Measurements from ENCODE around the gene VKORC1L1. TPM values are rescaled to one million over a fixed set of nuclear protein-coding genes. Genes with fewer than 3 reads are reported as not detected.
"Not testable (repeated sequence)": the region's sequence is repeated elsewhere in the genome, so short reads cannot be mapped to it uniquely, and the experiment has no call there.

The VKORC1L1 gene
- polyA plus RNA-seq, 6 donors from 2014 or later = 2.3 to 3.8 (median 2.8) TPM

DNA sequence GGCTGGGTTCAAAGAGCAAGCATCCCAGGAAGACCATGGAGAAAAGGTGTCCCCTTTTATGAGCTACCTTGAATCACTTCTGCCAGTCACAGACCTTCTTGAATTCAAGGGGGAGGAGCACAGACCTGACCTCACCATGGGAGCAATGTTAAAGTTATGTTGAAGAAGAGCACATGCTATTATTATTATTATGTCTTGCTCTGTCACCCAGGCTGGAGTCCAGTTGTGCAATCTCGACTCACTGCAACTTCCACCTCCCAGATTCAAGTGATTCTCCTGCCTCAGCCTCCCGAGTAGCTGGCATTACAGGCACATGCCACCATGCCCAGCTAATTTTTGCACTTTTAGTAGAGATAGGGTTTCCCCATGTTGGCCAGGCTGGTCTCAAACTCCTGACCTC lies 5.2 kb upstream of the VKORC1L1 start:
- not testable (repeated sequence) for H3K4me1 Mint-ChIP-seq; DNase-seq; H3K27ac Mint-ChIP-seq; ATAC-seq (ENCODE audit: low read depth in 2 of 2); H3K36me3 Mint-ChIP-seq; H3K4me3 Mint-ChIP-seq; H3K9me3 Mint-ChIP-seq
- peaks cover 0 to 17% (median 0%) of the 10 kb centered on the region in 3 donors for H3K27me3 Mint-ChIP-seq

DNA sequence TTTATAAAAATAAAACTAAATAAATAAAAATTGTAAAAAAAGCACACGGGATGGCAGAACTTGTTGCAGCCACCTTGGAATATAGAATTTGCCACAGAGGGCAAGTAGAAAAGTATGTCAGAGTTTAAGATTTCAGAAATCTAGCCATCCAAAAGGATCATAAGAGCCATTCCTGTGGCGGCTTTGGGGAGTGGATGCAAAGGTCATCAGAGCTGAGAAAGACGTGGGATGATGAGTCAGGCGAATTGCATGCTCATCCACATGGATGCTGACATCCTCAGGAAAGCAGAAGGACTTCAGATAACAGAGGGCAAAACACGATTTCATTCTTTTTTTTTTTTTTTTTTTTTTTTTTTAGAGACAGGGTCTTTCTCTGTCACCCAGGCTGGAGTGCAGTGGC lies 3.6 kb upstream of the VKORC1L1 start:
- H3K27me3 Mint-ChIP-seq = peaks cover 0 to 17% (median 0%) of the 10 kb centered on the region in 3 donors
- not testable (repeated sequence) for H3K27ac Mint-ChIP-seq; H3K36me3 Mint-ChIP-seq; ATAC-seq (ENCODE audit: low read depth in 2 of 2); DNase-seq; H3K4me3 Mint-ChIP-seq; H3K4me1 Mint-ChIP-seq; H3K9me3 Mint-ChIP-seq

DNA sequence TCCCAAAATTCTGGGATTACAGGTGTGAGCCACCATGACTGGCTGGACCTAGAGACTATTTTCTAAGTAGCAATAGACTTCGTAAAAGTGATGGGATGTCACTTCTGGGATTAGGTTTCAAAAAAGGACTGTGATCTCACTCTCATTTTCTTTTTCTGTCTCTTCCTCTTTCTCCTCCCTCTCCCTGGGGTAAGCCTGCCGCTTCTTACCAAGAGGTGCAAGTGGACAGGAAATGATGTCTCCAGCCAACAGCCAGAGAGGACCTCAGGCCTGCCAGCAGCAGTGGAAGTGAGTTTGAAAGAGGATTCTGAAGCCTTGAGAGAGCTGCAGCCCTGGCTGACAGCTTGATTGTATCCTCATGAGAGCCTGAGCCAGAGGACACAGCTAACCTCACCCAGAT lies 1.4 kb upstream of the VKORC1L1 start:
- not testable (repeated sequence) for DNase-seq; H3K36me3 Mint-ChIP-seq; ATAC-seq (ENCODE audit: low read depth in 2 of 2); H3K27ac Mint-ChIP-seq; H3K9me3 Mint-ChIP-seq; H3K4me1 Mint-ChIP-seq
- Mint-ChIP-seq H3K4me3 (peak overlapping the region in 1 of 8 donors; percentile 45), H3K27me3 (peaks cover 0 to 13% (median 0%) of the 10 kb centered on the region in 3 donors)

GRCh38 chr7:65873582-65874193 lies 814 bp downstream of the VKORC1L1 start:
- H3K36me3 Mint-ChIP-seq, DNase-seq, H3K9me3 Mint-ChIP-seq, H3K27me3 Mint-ChIP-seq, H3K4me1 Mint-ChIP-seq: not testable (repeated sequence)
- ATAC-seq (ENCODE audit: low read depth in 2 of 2) = peak; percentile 10 to 11
- Mint-ChIP-seq H3K27ac (peak overlapping the region in 3 of 6 donors; percentile 51 to 87 (median 54)), H3K4me3 (peak overlapping the region; percentile 77 to 93 (median 88))

DNA sequence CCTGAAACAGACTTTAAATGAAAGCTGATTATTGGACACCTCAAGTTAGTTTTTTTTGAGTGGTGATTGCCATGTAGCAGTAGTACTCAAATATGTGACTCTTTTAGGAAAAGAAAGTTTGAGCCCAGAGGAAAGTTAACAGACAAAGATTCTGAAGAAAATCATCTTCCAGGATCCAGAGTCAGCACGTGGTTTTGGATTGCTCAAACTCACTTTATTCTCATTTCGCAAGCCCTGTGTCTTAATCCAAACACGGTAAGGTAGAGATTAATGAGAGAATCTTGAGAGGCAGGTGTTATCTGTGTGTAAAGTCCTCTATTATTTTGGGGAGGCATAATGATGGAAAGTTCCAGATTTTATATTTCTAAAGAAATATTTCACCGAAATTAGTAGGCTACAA lies 2.8 kb downstream of the VKORC1L1 start:
- peaks cover 21 to 24% (median 22%) of the 10 kb centered on the region in 3 donors for H3K4me1 Mint-ChIP-seq
- peak overlapping the region in 2 of 8 donors; percentile 60 to 82 for H3K4me3 Mint-ChIP-seq
- not testable (repeated sequence) for H3K27ac Mint-ChIP-seq; H3K9me3 Mint-ChIP-seq; H3K36me3 Mint-ChIP-seq; DNase-seq; H3K27me3 Mint-ChIP-seq; ATAC-seq (ENCODE audit: low read depth in 2 of 2)

DNA sequence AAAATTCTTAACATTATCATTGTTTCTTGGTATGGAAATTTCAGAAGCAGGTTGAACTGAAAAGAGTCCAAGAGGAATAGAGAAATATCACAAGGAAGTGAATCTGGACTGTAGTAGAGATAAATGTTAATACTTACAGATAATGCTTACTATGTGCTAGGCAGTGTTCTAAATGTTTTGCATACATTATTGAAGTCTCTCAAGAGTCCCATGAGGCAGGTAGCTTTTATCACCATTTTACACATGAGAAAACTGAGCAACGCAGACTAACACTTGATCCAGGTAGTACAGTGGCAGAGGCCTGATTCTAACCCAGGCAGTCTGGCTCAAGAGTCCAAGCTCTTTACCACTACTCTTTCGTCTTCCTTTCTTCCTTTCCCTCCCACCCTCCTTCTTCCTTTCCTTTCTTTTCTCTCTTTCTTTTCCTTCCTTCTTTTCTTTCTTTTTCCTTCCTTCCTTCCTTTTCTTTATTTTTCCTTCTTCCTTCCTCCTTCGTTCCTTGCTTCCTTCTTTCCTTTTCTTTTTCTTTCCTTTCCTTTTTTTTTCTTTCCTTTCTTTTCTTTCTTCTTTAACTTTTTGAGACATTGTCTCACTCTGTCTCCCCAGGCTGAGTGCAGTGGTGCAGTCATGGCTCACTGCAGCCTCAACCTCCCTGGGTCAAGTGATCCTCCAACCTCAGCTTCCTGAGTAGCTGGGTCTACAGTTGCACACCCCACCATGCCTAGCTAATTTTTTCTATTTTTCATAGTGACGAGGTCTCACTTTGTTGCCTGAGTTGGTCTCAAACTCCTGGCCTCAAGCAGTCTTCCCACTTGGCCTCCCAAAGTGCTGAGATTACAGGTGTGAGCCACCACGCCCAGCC lies 6.6 kb downstream of the VKORC1L1 start:
- not testable (repeated sequence) for H3K9me3 Mint-ChIP-seq, H3K27me3 Mint-ChIP-seq, H3K36me3 Mint-ChIP-seq, DNase-seq
- H3K27ac Mint-ChIP-seq = peak overlapping the region in 4 of 6 donors; percentile 23 to 60 (median 40)
- peaks cover 15 to 20% (median 19%) of the 10 kb centered on the region in 3 donors for H3K4me1 Mint-ChIP-seq
- peak overlapping the region in 5 of 8 donors; percentile 12 to 73 (median 36) for H3K4me3 Mint-ChIP-seq
- peak; percentile 25 to 43 for ATAC-seq (ENCODE audit: low read depth in 2 of 2)

- not testable (repeated sequence) for DNase-seq; H3K36me3 Mint-ChIP-seq; H3K27me3 Mint-ChIP-seq; H3K9me3 Mint-ChIP-seq; ATAC-seq (ENCODE audit: low read depth in 2 of 2)
- peak overlapping the region in 3 of 6 donors; percentile 23 to 60 (median 48) for H3K27ac Mint-ChIP-seq
- H3K4me3 Mint-ChIP-seq = peak overlapping the region in 1 of 8 donors; percentile 67
- peaks cover 15 to 20% (median 19%) of the 10 kb centered on the region in 3 donors for H3K4me1 Mint-ChIP-seq
Observed at GRCh38 chr7:65880242-65880641, 7.4 kb downstream of the VKORC1L1 start.

DNA sequence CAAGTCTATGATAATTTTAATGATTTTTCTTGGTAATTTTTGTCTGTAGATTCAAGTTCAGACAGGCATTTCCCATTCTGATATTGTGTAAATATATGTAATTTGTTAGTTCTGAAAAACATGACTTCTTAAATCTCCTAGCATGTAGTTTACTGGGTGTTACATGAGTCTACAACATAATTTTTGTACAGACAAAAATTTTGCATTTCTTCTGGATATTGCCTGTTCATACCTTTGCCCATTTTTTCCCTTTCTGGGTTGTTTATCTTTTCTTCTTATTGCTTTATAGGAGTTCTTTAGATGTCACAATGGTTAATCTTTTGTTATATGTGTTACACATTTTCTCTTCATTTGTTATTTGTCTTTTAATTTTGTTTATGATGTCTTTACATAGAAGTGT lies 12.1 kb downstream of the VKORC1L1 start:
- not testable (repeated sequence) for H3K36me3 Mint-ChIP-seq; H3K4me3 Mint-ChIP-seq; H3K27ac Mint-ChIP-seq; DNase-seq; ATAC-seq (ENCODE audit: low read depth in 2 of 2); H3K9me3 Mint-ChIP-seq; H3K27me3 Mint-ChIP-seq
- H3K4me1 Mint-ChIP-seq = peaks cover 14 to 33% (median 25%) of the 10 kb centered on the region in 3 donors

DNA sequence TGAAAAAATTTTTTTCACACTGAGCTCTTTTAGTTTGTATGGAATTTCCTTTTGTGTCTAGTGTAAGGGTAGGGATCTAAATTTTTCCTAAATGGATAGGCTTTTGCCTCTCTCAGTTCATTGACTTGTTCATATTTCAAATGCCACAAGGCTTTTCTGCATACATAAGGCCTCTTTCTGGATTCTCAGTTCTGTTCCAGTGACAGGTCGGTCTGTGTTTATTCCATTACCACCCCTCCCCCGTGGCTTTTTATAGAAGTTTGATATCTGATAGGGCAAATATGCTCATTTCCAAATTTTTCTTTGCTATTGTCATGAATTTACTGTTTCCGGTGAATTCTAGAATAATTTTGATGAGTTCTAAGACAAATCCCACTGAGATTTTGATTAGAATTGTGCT lies 12.7 kb downstream of the VKORC1L1 start:
- not testable (repeated sequence) for ATAC-seq (ENCODE audit: low read depth in 2 of 2); H3K9me3 Mint-ChIP-seq; H3K4me3 Mint-ChIP-seq; H3K27me3 Mint-ChIP-seq; H3K27ac Mint-ChIP-seq; DNase-seq; H3K36me3 Mint-ChIP-seq
- peaks cover 9 to 28% (median 19%) of the 10 kb centered on the region in 3 donors for H3K4me1 Mint-ChIP-seq

DNA sequence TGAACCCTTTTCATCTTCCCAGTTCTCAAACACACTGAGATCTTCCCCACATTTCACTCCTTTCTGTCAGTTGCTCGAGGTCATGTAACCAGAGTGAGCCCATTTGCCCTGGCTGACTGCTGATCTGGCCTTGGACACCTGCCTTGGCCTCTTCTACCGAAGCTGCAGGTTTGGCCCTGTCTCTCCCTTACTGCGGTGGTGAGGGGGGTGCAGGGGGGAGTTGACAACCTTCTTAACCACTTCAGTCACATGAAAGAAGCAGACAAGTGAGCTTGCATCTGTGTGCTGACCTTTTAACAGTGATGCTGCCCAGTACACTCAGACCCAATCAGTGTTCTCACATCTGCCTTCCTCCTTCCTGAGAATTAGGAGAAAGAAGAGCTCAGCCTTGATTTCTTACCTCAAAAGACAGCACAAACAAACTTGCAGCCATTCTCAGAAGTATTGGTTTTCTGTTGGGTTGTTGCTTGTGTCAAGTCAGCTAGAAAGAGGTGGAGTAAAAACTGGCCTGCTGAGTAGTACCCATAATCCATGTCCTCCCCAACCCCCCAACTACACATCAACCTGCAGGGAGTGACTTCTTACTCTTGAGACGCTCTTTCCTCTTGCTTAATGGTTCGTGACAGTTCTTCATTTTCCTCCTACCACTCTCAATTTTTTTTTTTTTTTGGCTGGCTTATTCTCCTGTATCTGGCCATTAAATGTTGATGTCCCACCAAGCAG lies 15.7 kb downstream of the VKORC1L1 start:
- peak overlapping the region in 1 of 8 donors; percentile 77 for H3K4me3 Mint-ChIP-seq
- H3K27ac Mint-ChIP-seq = peak overlapping the region in 3 of 6 donors; percentile 48 to 87 (median 76)
- ATAC-seq (ENCODE audit: low read depth in 2 of 2) = peak in 1 of 2 donors; percentile 44
- not testable (repeated sequence) for DNase-seq, H3K27me3 Mint-ChIP-seq, H3K9me3 Mint-ChIP-seq, H3K36me3 Mint-ChIP-seq
- H3K4me1 Mint-ChIP-seq = peaks cover 9 to 24% (median 22%) of the 10 kb centered on the region in 3 donors

DNA sequence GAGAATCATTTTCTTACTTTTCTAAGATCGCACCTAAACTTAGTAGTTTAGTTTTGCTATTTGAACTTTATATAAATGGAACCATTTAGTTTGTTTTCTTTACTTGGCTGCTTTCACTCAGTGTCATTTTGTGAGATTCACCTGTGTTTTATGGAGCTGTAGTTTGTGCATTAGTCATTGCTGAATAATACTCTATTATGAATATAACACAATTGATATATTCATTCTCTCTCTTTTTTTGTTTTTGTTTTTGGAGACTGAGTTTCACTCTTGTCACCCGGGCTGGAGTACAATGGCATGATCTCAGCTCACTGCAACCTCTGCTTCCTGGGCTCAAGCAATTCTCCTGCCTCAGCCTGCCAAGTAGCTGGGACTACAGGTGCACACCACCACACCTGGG lies 16.8 kb downstream of the VKORC1L1 start:
- H3K27me3 Mint-ChIP-seq; H3K4me3 Mint-ChIP-seq; ATAC-seq (ENCODE audit: low read depth in 2 of 2); H3K9me3 Mint-ChIP-seq; H3K36me3 Mint-ChIP-seq; DNase-seq: not testable (repeated sequence)
- peak overlapping the region in 2 of 6 donors; percentile 22 to 95 for H3K27ac Mint-ChIP-seq
- H3K4me1 Mint-ChIP-seq = peaks cover 9 to 29% (median 22%) of the 10 kb centered on the region in 3 donors

DNA sequence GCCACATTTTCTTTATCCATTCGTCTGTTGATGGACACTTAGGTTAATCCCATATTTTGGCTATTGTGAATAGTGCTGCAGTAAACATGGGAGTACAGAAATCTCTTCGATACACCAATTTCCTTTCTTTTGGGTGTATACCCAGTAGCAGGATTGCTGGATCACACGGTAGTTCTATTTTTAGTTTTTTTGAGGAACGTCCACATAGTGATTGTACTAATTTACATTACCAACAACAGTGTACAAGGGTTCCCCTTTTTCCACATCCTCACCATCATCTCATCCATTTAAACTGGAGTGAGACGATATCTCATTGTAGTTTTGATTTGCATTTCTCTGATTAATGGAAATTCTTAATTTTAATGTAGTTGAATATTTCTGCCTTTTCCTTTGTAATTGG lies 19.3 kb downstream of the VKORC1L1 start:
- Mint-ChIP-seq H3K27me3 (no peaks in the 10 kb centered on the region), H3K27ac (no peak overlapping the region), H3K4me3 (no peak overlapping the region), H3K4me1 (peaks cover 14 to 34% (median 24%) of the 10 kb centered on the region in 3 donors), H3K9me3 (no peaks in the 10 kb centered on the region), H3K36me3 (no peaks in the 10 kb centered on the region)
- DNase-seq (no peak), ATAC-seq (ENCODE audit: low read depth in 2 of 2) (no peak)

DNA sequence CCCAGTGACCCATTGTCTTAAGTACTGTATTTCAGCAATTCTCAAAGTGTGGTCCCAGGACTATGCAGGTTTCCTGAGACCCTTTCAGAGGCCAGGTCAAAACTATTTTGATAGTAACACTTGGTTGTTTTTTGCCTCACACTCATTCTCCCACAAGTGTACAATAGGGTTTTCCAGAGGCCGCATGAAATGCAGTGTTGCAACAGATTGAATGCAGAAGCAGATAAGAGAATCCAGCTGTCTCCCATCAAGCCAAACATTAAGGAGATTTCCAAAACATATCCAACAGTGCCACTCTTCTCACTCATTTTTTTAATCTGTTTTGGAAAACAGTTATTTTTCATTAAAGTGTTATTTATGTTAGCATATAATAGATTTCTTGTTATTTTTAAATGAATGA lies 20.0 kb downstream of the VKORC1L1 start:
- Mint-ChIP-seq H3K4me1 (peaks cover 14 to 34% (median 24%) of the 10 kb centered on the region in 3 donors), H3K9me3 (no peaks in the 10 kb centered on the region), H3K36me3 (no peaks in the 10 kb centered on the region), H3K27me3 (no peaks in the 10 kb centered on the region), H3K4me3 (no peak overlapping the region), H3K27ac (peak overlapping the region in 1 of 6 donors; percentile 77)
- DNase-seq = no peak
- no peak for ATAC-seq (ENCODE audit: low read depth in 2 of 2)

All from naive B cell (primary cell).